HG02938 (cell line): ENCODE results near the gene SENP8.

Experiments
- ATAC-seq: cut with Tn5 transposase; IDR thresholded peaks from one replicate; pipeline ENCODE4 v1.9.1; 2021; ENCODE audit warnings: mild to moderate bottlenecking, moderate library complexity; ENCODE audit not compliant: unreplicated experiment

SENP8 gene

GRCh38 chr15:72173864-72174550 lies 55.8 kb downstream of the SENP8 start:
- ATAC-seq, result no peak

DNA sequence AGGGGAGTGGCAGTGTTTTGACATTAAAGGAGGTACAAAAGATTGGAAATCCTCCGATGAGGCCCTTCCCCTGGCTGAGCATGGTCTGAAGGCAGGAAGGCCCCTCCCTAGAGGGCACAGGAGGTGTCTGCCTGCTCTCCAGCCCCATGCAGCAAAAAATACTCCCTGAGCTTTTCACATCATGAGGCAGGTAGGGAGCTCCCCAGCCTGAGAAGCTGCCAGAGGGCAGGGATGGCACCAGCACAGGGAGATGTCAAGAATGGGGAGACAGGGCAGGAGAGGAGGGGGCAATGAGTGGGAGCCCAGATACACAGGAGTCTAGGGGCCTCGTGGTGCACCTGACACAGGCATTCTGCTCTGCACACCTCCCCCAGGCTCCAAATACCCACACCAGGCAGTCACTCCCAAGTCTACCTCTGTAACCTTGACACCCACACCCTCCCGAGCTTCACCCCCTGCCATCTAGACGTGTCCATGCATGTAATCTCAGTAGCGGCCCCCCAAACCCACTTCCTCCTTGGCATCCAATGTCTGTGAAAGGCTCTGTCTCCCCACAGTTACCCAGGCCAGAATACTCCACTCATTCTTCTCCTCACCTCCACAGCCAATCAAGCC lies 56.5 kb downstream of the SENP8 start:
- ATAC-seq, result no peak

GRCh38 chr15:72175186-72176044 lies 57.2 kb downstream of the SENP8 start:
- ATAC-seq, result no peak

DNA sequence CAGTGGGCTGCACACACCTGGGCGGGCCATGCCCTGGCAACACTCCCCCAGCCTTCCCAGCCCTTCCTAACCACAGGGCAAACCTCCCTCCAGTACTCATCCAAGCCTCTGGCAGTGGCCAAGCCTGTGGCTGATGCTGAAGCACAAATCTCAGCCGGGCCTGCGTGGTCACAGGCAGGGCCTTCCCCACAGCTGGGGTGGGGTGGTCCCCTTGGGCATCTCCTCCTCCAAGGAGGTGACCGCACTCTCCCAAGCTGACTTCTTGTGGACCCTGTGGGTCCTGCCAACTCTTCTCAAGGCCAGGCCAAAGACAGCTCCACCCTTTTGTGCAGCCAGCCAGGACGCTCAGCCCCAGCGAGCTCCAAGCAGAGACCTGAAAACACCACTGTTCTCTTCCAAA lies 58.0 kb downstream of the SENP8 start:
- no peak for ATAC-seq

GRCh38 chr15:72176743-72177142 lies 58.5 kb downstream of the SENP8 start:
- ATAC-seq, result no peak

GRCh38 chr15:72178976-72179585 lies 60.9 kb downstream of the SENP8 start:
- no peak for ATAC-seq

DNA sequence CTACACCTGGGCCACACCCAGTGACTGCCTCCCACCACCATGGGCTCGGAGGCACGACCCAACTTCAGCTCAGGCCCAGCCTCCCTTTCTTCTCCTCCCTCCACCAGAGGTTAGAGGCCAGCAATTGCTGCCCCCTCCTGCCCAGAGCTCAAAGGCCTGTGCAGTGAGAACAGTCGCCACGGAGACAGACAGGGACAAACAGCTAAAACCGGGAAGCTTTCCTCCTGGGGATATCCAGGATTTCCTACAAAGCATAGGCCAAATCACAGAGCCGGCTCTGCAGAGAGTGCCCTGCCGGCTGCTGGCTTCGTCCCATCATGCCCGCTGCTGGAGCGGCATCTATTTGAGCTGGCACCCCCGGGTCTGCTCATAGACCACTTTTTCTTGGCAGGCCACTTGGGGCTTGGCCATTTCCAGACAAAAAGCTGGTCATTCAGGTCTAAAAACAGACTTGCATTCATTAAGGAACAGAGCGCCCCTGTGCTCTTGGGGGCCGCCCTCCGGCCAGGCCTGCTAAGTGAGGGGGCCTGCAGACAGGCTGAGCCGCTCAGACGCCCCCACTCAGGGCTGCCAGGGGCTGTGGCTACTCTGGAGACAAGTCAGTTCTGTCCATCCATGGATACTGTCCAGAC lies 61.9 kb downstream of the SENP8 start:
- no peak for ATAC-seq

DNA sequence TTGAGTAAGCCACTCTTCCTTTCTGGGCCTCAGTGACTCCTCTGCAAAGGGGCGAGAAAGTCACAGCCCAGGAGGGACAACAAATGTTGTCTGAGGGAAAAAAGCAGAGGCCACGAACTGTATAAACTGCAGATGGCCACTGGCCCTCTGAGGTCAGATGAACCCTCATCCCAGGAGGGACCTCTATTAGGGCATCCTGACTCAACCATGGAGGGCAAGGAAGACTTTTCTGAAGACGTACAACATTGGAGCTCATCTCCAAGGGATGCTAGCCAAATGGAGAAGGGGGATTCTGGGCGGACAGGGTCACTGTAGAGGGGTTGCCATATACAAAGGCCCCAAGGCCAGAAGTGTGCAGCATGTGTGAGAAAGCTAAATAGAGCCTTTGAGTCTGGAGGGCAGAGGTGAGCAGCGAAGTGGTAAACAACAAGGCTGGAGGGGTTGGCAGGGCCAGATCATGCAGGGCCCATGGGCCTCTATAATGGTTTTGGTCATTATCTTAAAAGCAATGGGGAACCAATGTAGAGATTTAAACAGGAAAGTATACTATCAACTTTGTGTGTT lies 62.6 kb downstream of the SENP8 start:
- ATAC-seq, result no peak

- ATAC-seq, result no peak
These were observed 64.0 kb downstream of the SENP8 start for GRCh38 chr15:72182244-72182643.

GRCh38 chr15:72182673-72183072 lies 64.5 kb downstream of the SENP8 start:
- no peak for ATAC-seq

DNA sequence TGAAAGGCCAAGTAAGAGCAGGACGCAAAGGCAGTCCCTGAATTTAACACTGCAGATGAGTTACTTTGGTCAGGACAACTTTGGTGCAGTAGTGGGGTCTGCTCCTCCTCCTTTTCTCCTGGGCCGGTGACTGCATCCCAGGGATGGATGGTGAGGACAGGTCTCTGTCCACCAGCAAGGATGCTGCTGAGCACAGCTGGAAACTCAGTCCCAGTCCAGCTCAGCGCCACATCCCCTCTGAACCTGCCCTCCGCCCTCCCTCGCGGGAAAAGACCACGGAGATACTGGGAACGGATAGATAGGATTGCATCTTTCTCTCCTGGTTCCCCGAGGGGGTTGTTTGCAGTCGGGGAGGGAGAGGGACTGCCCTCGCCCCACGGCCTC lies 65.6 kb downstream of the SENP8 start:
- ATAC-seq, result no peak

DNA sequence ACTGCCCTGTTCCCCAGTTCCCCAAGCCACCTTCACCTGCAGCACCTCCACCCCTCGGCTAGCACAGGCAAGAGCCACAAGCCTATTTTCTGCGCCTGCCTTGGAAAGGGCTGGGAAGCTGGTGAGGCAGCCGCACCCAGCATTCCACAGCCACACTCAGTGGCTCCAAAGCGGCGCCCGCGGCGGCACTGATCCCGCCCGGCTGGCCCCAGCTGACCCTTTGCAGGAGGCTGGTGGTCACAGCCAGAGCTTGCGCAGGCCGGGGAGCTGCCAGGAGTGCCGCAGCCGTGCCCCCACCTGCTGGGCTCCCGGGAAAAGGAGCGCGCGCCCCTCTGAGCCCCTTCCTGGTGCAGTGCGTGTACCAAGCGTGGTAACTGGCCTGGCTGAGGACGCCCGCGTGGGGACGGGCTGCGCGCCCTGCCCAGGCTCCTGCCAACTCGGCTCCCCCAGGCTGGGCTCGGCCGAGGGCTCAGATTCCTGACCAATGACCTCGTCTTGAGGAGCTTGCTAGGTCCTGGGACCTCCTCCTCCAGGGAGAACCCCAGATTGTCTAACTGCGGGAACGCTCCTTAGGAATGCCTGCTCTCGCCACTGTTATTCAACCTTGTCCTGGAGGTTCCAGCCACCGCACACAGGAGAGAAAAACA lies 66.1 kb downstream of the SENP8 start:
- ATAC-seq, result no peak

DNA sequence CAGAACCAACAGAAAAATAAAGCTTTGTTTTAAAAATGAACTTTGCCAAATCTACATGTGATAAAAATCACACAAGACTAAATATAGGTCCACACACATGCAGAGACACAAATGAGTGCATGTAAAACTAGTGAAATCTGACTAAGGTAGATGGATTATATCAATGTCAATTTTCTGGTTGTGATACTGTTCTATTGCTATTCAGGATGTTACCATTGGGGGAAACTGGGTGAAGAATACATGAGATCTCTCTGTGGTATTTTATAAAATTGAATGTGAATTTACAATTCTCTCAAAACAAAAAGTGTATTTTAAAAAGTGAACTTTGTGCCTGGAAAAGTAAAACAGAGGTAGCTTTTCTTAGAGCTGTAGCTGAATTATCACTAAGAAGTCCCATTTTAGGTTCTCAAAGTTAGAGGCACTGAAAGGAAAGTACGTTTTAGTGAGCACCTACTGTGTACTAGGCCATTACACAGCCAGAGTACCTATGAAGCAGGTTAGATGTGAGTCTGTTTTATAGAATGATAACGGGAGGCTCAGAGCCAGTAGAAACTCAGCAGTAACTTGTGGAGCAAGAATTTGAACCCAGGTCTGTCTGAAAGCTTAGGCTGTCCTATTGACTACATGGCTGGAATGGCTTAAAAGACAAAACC lies 71.2 kb downstream of the SENP8 start:
- ATAC-seq, result no peak

DNA sequence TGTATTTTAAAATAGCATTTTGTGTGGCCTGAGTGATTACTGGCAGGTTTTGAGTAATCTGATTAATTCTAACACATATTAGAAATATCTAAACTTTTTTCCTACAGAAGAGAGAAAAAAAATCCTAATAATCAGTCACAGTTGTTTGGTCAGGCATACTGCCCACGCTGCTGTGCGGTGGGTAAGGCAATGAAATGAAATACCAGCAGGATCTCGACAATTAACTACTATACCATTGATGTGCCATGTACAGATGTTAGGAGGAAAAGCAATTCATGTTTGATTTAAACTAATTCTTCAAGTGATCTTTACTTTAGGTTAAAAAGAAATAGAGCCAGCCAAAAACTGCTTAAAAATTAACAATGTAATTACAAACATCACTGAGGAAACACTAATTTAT lies 74.2 kb downstream of the SENP8 start:
- ATAC-seq, result no peak
